ENCODE measurements around the gene LRTM2. TPM values are rescaled to one million over a fixed set of nuclear protein-coding genes. Genes with fewer than 3 reads are reported as not detected.

LRTM2 gene
- total and polyA plus RNA-seq, 9 of the 15 experiments (the other 6 are each of a cell fraction or from before 2014, with no cell fraction given): 0.09 TPM; not detected in 8

DNA sequence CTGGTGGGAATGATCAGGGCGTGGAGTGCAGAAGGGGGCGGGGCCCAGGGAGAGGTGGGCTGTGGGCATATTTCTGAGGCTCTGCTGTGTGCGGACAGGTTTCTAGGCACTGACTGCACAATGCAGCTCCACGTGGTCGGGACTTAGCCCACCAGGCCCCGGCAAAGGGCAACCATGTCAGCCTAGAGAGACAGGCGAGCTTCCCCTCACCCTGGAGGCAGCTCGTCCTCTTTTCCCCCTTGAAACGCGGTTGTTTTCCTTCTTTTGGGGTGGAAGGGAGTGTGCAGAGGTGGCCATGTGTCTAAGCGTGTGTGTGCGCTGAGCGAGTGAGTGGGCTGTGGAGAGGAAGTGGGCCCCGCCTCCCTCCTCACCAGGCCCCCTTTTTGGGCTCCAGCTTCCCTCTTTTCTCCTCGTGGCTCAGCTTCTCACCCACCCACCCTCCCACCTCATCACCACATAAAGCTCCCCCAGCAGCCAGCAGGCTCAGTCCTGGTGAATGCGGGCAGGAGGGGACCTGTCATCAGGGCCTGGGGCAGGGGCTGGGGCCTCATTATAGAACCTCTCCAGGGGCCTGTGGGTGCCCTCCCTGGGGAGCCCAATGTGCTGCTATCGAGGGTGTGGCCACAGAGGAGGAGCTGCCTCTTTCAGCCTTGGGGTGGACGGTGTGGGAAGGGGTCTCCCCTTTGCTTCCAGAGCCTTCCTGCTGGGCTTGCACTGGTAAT lies 22.0 kb downstream of the LRTM2 start (continued):
- TF ChIP-seq ZNF780A (CRISPR knock-in tag; IDR thresholded peaks at IDR 0.05) (no peak), ZNF133 (CRISPR knock-in tag; IDR thresholded peaks at IDR 0.05) (no peak)
- TF ChIP-seq, protein P1, sequence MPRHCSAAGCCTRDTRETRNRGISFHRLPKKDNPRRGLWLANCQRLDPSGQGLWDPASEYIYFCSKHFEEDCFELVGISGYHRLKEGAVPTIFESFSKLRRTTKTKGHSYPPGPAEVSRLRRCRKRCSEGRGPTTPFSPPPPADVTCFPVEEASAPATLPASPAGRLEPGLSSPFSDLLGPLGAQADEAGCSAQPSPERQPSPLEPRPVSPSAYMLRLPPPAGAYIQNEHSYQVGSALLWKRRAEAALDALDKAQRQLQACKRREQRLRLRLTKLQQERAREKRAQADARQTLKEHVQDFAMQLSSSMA (CRISPR knock-in tag; IDR thresholded peaks at IDR 0.05): no peak
- TF ChIP-seq, protein P2, sequence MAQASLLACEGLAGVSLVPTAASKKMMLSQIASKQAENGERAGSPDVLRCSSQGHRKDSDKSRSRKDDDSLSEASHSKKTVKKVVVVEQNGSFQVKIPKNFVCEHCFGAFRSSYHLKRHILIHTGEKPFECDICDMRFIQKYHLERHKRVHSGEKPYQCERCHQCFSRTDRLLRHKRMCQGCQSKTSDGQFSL (CRISPR knock-in tag; IDR thresholded peaks at IDR 0.05): no peak
- TF ChIP-seq, protein P2 (tag; IDR thresholded peaks at IDR 0.05): no peak

DNA sequence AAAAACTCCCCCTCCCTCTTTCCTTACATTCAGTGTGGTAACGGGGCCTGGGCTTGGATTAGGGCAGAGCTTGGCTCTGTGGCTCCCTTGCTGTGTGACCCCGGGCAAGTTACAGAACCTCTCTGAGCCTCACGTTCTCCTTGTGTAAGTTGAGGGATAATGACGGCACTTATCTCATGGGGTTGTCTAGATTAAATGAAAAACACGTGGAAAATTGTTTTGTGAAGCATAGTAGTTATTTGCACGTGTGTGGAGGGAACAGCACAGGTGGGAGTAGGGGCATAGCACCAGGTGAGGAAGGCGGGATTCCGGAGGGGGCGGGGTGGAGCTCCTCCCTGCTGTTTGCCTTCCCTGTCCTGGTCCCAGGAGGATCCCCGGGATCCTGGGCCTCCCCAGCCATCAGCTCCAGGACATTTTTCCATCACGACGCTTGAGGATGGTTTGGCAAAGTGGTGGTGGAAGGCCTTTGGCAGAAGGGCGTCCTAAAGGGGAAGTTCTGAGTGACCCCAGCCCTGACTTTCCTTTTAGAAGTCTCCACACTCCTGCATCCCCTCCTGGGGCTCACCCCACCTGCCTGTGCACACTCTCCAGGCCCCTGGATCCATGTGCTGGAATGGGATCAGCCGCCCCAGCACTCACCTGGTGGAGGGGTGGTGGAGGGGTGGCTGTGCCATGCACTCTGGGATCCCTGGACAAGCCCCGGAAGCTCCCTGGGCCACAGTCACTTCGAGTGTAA lies 22.7 kb downstream of the LRTM2 start:
- no peak overlapping the region for H3K9ac ChIP-seq (ENCODE audit: insufficient read depth in 1 of 2, low read depth in 2 of 2, low read length in 2 of 2)
- no peaks in the 10 kb centered on the region for H3K79me2 ChIP-seq (ENCODE audit: control insufficient read depth, insufficient read depth, low read length)
- in situ Hi-C loops (cut with MboI) (no loop called here), intact Hi-C loops (cut with micrococcal nuclease) (no loop called here)
- H2AFZ ChIP-seq (ENCODE audit: low read depth, low read length): no peak overlapping the region
- WGBS (ENCODE audit: insufficient coverage, low coverage, missing lambda C conversion rate): 0% methylated on average over 11 of the region's 16 CpGs
- H3K4me2 ChIP-seq (ENCODE audit: insufficient read depth, low read length): no peak overlapping the region
- ChIA-PET POLR2A (no interaction called here), CTCF (ENCODE audit: low intra/inter-chr PET ratio) (no interaction called here)
- DNase-seq (ENCODE audit: extremely low read depth in 1 of 4, low spot score in 3 of 4): no peak
- H3K27ac ChIP-seq (ENCODE audit: extremely low read depth, low read depth, low read length): no peak overlapping the region
- peaks cover 0 to 7% of the 10 kb centered on the region in 2 experiments; a peak in 2 of 5 replicates for H3K4me1 ChIP-seq (replicated peaks in 1 of 2; ENCODE audit: control insufficient read depth in 2 of 2, insufficient read depth in 2 of 2, low read length in 2 of 2)
- no peaks in the 10 kb centered on the region for H3K36me3 ChIP-seq (ENCODE audit: control insufficient read depth, insufficient read depth, low read length)
- TF ChIP-seq ZNF12 (CRISPR knock-in tag; IDR thresholded peaks at IDR 0.05) (no peak), MEF2A (IDR thresholded peaks at IDR 0.05; ENCODE audit: control insufficient read depth, low read depth, low read length) (no peak), ZFP36 (IDR thresholded peaks at IDR 0.05; ENCODE audit: low read depth, low read length, partially characterized antibody) (peak; percentile 73), RBM25 (IDR thresholded peaks at IDR 0.05; ENCODE audit: low read depth, low read length, severe bottlenecking) (peak; percentile 72)
- TF ChIP-seq, protein P3, sequence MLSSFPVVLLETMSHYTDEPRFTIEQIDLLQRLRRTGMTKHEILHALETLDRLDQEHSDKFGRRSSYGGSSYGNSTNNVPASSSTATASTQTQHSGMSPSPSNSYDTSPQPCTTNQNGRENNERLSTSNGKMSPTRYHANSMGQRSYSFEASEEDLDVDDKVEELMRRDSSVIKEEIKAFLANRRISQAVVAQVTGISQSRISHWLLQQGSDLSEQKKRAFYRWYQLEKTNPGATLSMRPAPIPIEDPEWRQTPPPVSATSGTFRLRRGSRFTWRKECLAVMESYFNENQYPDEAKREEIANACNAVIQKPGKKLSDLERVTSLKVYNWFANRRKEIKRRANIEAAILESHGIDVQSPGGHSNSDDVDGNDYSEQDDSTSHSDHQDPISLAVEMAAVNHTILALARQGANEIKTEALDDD (IDR thresholded peaks at IDR 0.05): no peak
- peaks cover 32 to 70% of the 10 kb centered on the region in 2 experiments; a peak in 4 of 5 replicates for H3K27me3 ChIP-seq (ENCODE audit: control insufficient read depth in 2 of 2, insufficient read depth in 2 of 2, low read length in 2 of 2)
- no peak for FAIRE-seq
- no peaks in the 10 kb centered on the region for H3K9me3 ChIP-seq (replicated peaks; ENCODE audit: control insufficient read depth, insufficient read depth, low read depth, low read length)
- ATAC-seq: no peak
- H3K9me1 ChIP-seq (ENCODE audit: control insufficient read depth, insufficient read depth, low read length): no peaks in the 10 kb centered on the region
- no peaks in the 10 kb centered on the region for H4K20me1 ChIP-seq (replicated peaks; ENCODE audit: control insufficient read depth, insufficient read depth, low read length)
- H3K4me3 ChIP-seq: no peak overlapping the region
- no TSS peak for BruUV-seq (replicated peaks)

All from K562 (cell line).